ENCODE results near the gene CLCN2.

The CLCN2 gene

DNA sequence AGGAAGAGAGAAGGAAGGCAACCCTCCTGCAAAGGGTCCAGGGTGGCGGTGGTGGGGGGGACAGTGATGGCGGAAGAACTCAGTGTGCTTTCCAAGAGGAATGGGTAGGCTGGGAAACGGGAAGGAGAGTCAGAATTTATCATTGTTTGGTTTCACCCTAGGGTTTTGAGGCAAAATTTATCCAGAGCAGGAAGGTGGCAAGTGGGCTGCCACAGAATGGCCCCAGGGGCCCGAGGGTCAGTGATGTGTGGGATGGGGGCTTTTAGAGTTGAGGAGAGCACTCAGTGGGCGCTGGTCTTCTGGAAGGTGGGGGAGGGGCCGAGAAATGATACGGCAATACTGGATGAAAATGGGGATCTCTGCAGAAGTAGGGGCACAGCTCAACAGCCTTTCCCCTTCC is 23.4 kb downstream of the CLCN2 start:
- no peak overlapping the region for H3K4me3 ChIP-seq (ENCODE audit: low read length)
- H3K9ac ChIP-seq (ENCODE audit: low read depth, low read length): no peak overlapping the region

DNA sequence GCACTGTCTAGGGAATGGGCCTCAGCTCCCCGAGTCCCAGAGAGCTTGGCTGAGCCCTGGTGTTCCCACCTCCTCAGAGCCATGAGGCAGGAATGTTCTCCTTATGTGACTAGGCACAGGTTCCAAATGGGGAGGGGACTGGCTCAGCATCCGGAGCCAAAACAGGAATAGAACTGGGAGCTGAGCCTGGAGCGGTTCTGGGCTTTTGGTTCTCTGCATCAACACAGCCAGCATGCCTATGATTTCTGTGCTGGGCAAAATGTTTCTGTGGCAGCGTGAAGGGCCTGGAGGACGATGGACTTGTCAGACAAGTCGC is 24.0 kb downstream of the CLCN2 start, which contains the start of gene FAM131A:
Gene FAM131A (plus strand): TSS at position 202 of the 316 bp plus-strand sequence. CDS start 31 bp downstream, at position 233.
- Histone ChIP-seq H3K4me1 (ENCODE audit: control insufficient read depth, insufficient read depth, low read length) (peaks cover 73% of the 10 kb centered on the region), H3K27me3 (ENCODE audit: control insufficient read depth, insufficient read depth, low read length) (no peaks in the 10 kb centered on the region), H3K4me3 (ENCODE audit: low read length) (peak within 1 kb of the TSS; percentile 73), H3K4me2 (ENCODE audit: low read length) (peak within 1 kb of the TSS; percentile 95), H3K9me3 (replicated peaks; ENCODE audit: low read length) (no peaks in the 10 kb centered on the region), H3K36me3 (ENCODE audit: insufficient read depth, low read length) (peaks cover 32% of the 10 kb centered on the region), H3K9ac (ENCODE audit: low read depth, low read length) (peak within 1 kb of the TSS; percentile 75)

More for the DNA sequence above, 23.4 kb downstream of the CLCN2 start:
- peaks cover 31% of the 10 kb centered on the region for H3K36me3 ChIP-seq (ENCODE audit: insufficient read depth, low read length)
- no peaks in the 10 kb centered on the region for H3K9me3 ChIP-seq (replicated peaks; ENCODE audit: low read length)
- peaks cover 67% of the 10 kb centered on the region for H3K4me1 ChIP-seq (ENCODE audit: control insufficient read depth, insufficient read depth, low read length)
- H3K27me3 ChIP-seq (ENCODE audit: control insufficient read depth, insufficient read depth, low read length): no peaks in the 10 kb centered on the region
- H3K4me2 ChIP-seq (ENCODE audit: low read length): peak overlapping the region; percentile 95

- H3K4me1 ChIP-seq (ENCODE audit: control insufficient read depth, insufficient read depth, low read length): peaks cover 79% of the 10 kb centered on the region
- peaks cover 37% of the 10 kb centered on the region for H3K36me3 ChIP-seq (ENCODE audit: insufficient read depth, low read length)
- H3K9ac ChIP-seq (ENCODE audit: low read depth, low read length): peak overlapping the region; percentile 75
- no peaks in the 10 kb centered on the region for H3K9me3 ChIP-seq (replicated peaks; ENCODE audit: low read length)
- no peaks in the 10 kb centered on the region for H3K27me3 ChIP-seq (ENCODE audit: control insufficient read depth, insufficient read depth, low read length)
- H3K4me3 ChIP-seq (ENCODE audit: low read length): peak overlapping the region; percentile 73
- peak overlapping the region; percentile 95 for H3K4me2 ChIP-seq (ENCODE audit: low read length)
These were observed 24.6 kb downstream of the CLCN2 start for GRCh38 chr3:184336547-184337398.

- Histone ChIP-seq H3K9me3 (replicated peaks; ENCODE audit: low read length) (no peaks in the 10 kb centered on the region), H3K27me3 (ENCODE audit: control insufficient read depth, insufficient read depth, low read length) (no peaks in the 10 kb centered on the region), H3K4me1 (ENCODE audit: control insufficient read depth, insufficient read depth, low read length) (peaks cover 84% of the 10 kb centered on the region), H3K4me2 (ENCODE audit: low read length) (peak overlapping the region; percentile 95), H3K4me3 (ENCODE audit: low read length) (peak overlapping the region; percentile 73), H3K9ac (ENCODE audit: low read depth, low read length) (peak overlapping the region; percentile 75), H3K36me3 (ENCODE audit: insufficient read depth, low read length) (peaks cover 46% of the 10 kb centered on the region)
These were observed 25.5 kb downstream of the CLCN2 start for GRCh38 chr3:184335661-184336546.

DNA sequence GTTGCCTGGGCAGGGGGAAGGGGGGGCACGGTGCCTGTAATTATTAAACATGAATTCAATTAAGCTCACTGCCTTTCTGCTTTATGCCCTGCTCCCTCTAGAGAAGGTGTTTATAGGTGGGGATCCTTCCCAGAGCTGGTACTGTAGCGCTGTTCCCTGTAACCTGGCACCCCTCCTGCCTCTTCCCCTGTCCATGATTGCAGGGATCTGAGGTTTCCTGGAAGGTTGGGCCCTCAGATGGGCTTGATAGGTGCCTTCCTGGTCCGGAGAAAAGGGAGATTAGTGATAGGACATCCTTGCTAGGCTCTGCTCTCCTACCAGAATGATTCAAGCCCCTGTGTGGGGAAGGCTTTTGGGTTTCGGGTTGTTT is 26.1 kb downstream of the CLCN2 start:
- Histone ChIP-seq H3K4me1 (ENCODE audit: control insufficient read depth, insufficient read depth, low read length) (peaks cover 77% of the 10 kb centered on the region), H3K36me3 (ENCODE audit: insufficient read depth, low read length) (peaks cover 50% of the 10 kb centered on the region), H3K4me3 (ENCODE audit: low read length) (peak overlapping the region; percentile 73), H3K27me3 (ENCODE audit: control insufficient read depth, insufficient read depth, low read length) (no peaks in the 10 kb centered on the region), H3K9ac (ENCODE audit: low read depth, low read length) (peak overlapping the region; percentile 75), H3K9me3 (replicated peaks; ENCODE audit: low read length) (no peaks in the 10 kb centered on the region), H3K4me2 (ENCODE audit: low read length) (peak overlapping the region; percentile 95)

- peak overlapping the region; percentile 26 for H3K9ac ChIP-seq (ENCODE audit: low read depth, low read length)
- no peak overlapping the region for H3K4me3 ChIP-seq (ENCODE audit: low read length)
- peaks cover 55% of the 10 kb centered on the region for H3K36me3 ChIP-seq (ENCODE audit: insufficient read depth, low read length)
- H3K27me3 ChIP-seq (ENCODE audit: control insufficient read depth, insufficient read depth, low read length): no peaks in the 10 kb centered on the region
- H3K9me3 ChIP-seq (replicated peaks; ENCODE audit: low read length): no peaks in the 10 kb centered on the region
- H3K4me1 ChIP-seq (ENCODE audit: control insufficient read depth, insufficient read depth, low read length): peaks cover 76% of the 10 kb centered on the region
- no peak overlapping the region for H3K4me2 ChIP-seq (ENCODE audit: low read length)
These were observed 26.8 kb downstream of the CLCN2 start for GRCh38 chr3:184334470-184335158.

GRCh38 chr3:184333700-184334099 is 27.7 kb downstream of the CLCN2 start:
- Histone ChIP-seq H3K36me3 (ENCODE audit: insufficient read depth, low read length) (peaks cover 63% of the 10 kb centered on the region), H3K27me3 (ENCODE audit: control insufficient read depth, insufficient read depth, low read length) (no peaks in the 10 kb centered on the region), H3K9ac (ENCODE audit: low read depth, low read length) (no peak overlapping the region), H3K9me3 (replicated peaks; ENCODE audit: low read length) (no peaks in the 10 kb centered on the region), H3K4me3 (ENCODE audit: low read length) (no peak overlapping the region), H3K4me2 (ENCODE audit: low read length) (no peak overlapping the region), H3K4me1 (ENCODE audit: control insufficient read depth, insufficient read depth, low read length) (peaks cover 72% of the 10 kb centered on the region)

GRCh38 chr3:184333190-184333589 is 28.2 kb downstream of the CLCN2 start:
- Histone ChIP-seq H3K36me3 (ENCODE audit: insufficient read depth, low read length) (peaks cover 68% of the 10 kb centered on the region), H3K4me1 (ENCODE audit: control insufficient read depth, insufficient read depth, low read length) (peaks cover 67% of the 10 kb centered on the region), H3K9ac (ENCODE audit: low read depth, low read length) (peak overlapping the region; percentile 19), H3K27me3 (ENCODE audit: control insufficient read depth, insufficient read depth, low read length) (no peaks in the 10 kb centered on the region), H3K4me2 (ENCODE audit: low read length) (no peak overlapping the region), H3K4me3 (ENCODE audit: low read length) (no peak overlapping the region), H3K9me3 (replicated peaks; ENCODE audit: low read length) (no peaks in the 10 kb centered on the region)

GRCh38 chr3:184332370-184333090 is 28.9 kb downstream of the CLCN2 start:
- peaks cover 60% of the 10 kb centered on the region for H3K4me1 ChIP-seq (ENCODE audit: control insufficient read depth, insufficient read depth, low read length)
- peak overlapping the region; percentile 19 for H3K9ac ChIP-seq (ENCODE audit: low read depth, low read length)
- H3K4me3 ChIP-seq (ENCODE audit: low read length): no peak overlapping the region
- H3K27me3 ChIP-seq (ENCODE audit: control insufficient read depth, insufficient read depth, low read length): no peaks in the 10 kb centered on the region
- H3K9me3 ChIP-seq (replicated peaks; ENCODE audit: low read length): no peaks in the 10 kb centered on the region
- peaks cover 74% of the 10 kb centered on the region for H3K36me3 ChIP-seq (ENCODE audit: insufficient read depth, low read length)
- H3K4me2 ChIP-seq (ENCODE audit: low read length): peak overlapping the region; percentile 33

GRCh38 chr3:184328516-184328915 is 32.9 kb downstream of the CLCN2 start:
- H3K4me3 ChIP-seq (ENCODE audit: low read length): no peak overlapping the region
- H3K36me3 ChIP-seq (ENCODE audit: insufficient read depth, low read length): peaks cover 94% of the 10 kb centered on the region
- H3K4me2 ChIP-seq (ENCODE audit: low read length): no peak overlapping the region
- H3K27me3 ChIP-seq (ENCODE audit: control insufficient read depth, insufficient read depth, low read length): no peaks in the 10 kb centered on the region
- peaks cover 26% of the 10 kb centered on the region for H3K4me1 ChIP-seq (ENCODE audit: control insufficient read depth, insufficient read depth, low read length)
- H3K9me3 ChIP-seq (replicated peaks; ENCODE audit: low read length): no peaks in the 10 kb centered on the region
- no peak overlapping the region for H3K9ac ChIP-seq (ENCODE audit: low read depth, low read length)

Data from skeletal muscle satellite cell (primary cell).